ENCODE measurements around the gene CGREF1. TPM values are rescaled to one million over a fixed set of nuclear protein-coding genes. Genes with fewer than 3 reads are reported as not detected.

The CGREF1 gene
- total RNA-seq, 4 donors from 2014 or later, result 0.50 to 1.4 (median 0.92) TPM; not detected in 1

DNA sequence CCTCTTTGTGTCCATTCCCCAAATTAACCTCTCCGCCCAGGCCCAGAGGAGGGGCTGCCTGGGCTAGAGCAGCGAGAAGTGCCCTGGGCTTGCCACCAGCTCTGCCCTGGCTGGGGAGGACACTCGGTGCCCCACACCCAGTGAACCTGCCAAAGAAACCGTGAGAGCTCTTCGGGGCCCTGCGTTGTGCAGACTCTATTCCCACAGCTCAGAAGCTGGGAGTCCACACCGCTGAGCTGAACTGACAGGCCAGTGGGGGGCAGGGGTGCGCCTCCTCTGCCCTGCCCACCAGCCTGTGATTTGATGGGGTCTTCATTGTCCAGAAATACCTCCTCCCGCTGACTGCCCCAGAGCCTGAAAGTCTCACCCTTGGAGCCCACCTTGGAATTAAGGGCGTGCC is 18.9 kb downstream of the CGREF1 start:
- intact Hi-C loops (cut with DNase I), result no loop called here
- H3K4me3 ChIP-seq, result no peak overlapping the region
- H3K27ac ChIP-seq (replicated peaks in 1 of 4), result no peak overlapping the region
- H3K36me3 ChIP-seq, result peaks cover 0 to 9% (median 4%) of the 10 kb centered on the region in 4 donors
- no peak for DNase-seq (ENCODE audit: extremely low spot score)
- peaks cover 0 to 13% (median 0%) of the 10 kb centered on the region in 4 donors for H3K27me3 ChIP-seq
- no peaks in the 10 kb centered on the region for H3K9me3 ChIP-seq
- H3K4me1 ChIP-seq, result peaks cover 11 to 13% (median 12%) of the 10 kb centered on the region in 4 donors
- TF ChIP-seq POLR2AphosphoS5 (IDR thresholded peaks at IDR 0.05) (no peak), EP300 (IDR thresholded peaks at IDR 0.05) (no peak), POLR2A (IDR thresholded peaks at IDR 0.05; ENCODE audit: low read depth) (no peak), CTCF (IDR thresholded peaks at IDR 0.05) (no peak)
- 84% methylated on average over 10 of the region's 10 CpGs for WGBS

- Histone ChIP-seq H3K27ac (replicated peaks in 1 of 4) (no peak overlapping the region), H3K36me3 (peaks cover 0 to 12% (median 5%) of the 10 kb centered on the region in 4 donors), H3K9me3 (no peaks in the 10 kb centered on the region), H3K27me3 (peaks cover 0 to 7% (median 0%) of the 10 kb centered on the region in 4 donors), H3K4me1 (peaks cover 11 to 13% (median 12%) of the 10 kb centered on the region in 4 donors), H3K4me3 (no peak overlapping the region)
- intact Hi-C loops (cut with DNase I), result loop anchor here (2.0 to 5.0 kb wide), 2 partner anchors 93 to 181 kb away; no protein-coding TSS in a partner anchor
- 93% methylated on average over 10 of the region's 19 CpGs for WGBS
- DNase-seq (ENCODE audit: extremely low spot score), result no peak
- TF ChIP-seq EP300 (IDR thresholded peaks at IDR 0.05) (no peak), CTCF (IDR thresholded peaks at IDR 0.05) (no peak), POLR2A (IDR thresholded peaks at IDR 0.05; ENCODE audit: low read depth) (no peak), POLR2AphosphoS5 (IDR thresholded peaks at IDR 0.05) (no peak)
Measured at GRCh38 chr2:27099334-27099955, 19.5 kb downstream of the CGREF1 start.

- no peak for TF ChIP-seq CTCF (IDR thresholded peaks at IDR 0.05)
- TF ChIP-seq EP300 (IDR thresholded peaks at IDR 0.05), result no peak
- TF ChIP-seq POLR2A (IDR thresholded peaks at IDR 0.05; ENCODE audit: low read depth), result no peak
- TF ChIP-seq POLR2AphosphoS5 (IDR thresholded peaks at IDR 0.05), result no peak
- no peaks in the 10 kb centered on the region for H3K27me3 ChIP-seq
- no peak overlapping the region for H3K27ac ChIP-seq (replicated peaks in 1 of 4)
- no peaks in the 10 kb centered on the region for H3K9me3 ChIP-seq
- no peak overlapping the region for H3K4me3 ChIP-seq
- peaks cover 11 to 13% (median 12%) of the 10 kb centered on the region in 4 donors for H3K4me1 ChIP-seq
- 87% methylated on average over 13 of the region's 14 CpGs for WGBS
- no peak for DNase-seq (ENCODE audit: extremely low spot score)
- peaks cover 0 to 15% (median 6%) of the 10 kb centered on the region in 4 donors for H3K36me3 ChIP-seq
- intact Hi-C loops (cut with DNase I), result loop anchor here (5.0 kb wide), 1 partner anchor 95 kb away; no protein-coding TSS in a partner anchor
Measured at GRCh38 chr2:27097341-27097740, 21.6 kb downstream of the CGREF1 start.

DNA sequence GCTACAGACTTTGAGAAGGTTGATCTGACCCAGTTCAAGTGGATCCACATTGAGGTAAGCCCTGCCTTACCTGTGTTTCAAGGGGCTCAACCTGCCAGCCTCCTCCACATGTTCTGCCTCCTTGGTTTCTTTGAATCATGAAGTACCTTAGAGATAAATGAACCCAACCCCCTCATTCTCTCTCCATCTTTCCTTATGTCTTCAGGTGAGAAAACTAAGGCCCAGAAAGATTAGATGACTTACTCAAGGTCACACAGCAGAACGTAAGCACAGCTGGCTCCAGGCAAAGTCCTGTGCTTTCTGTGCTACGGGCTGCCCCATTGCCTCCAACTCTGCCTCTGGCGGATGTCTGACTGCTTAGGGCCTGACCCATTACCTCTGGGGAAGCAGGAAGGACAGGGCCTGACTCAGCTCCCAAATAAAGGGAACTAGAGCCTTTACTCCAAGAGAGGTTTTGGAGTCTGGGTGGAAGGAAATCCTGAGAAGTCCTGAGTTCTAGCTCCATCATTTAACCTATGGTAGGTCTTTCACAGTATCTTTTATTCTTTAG is 22.1 kb downstream of the CGREF1 start:
- intact Hi-C loops (cut with DNase I), result loop anchor here (5.0 kb wide), 1 partner anchor 95 kb away; no protein-coding TSS in a partner anchor
- Histone ChIP-seq H3K4me3 (no peak overlapping the region), H3K4me1 (peaks cover 11 to 13% (median 12%) of the 10 kb centered on the region in 4 donors), H3K9me3 (no peaks in the 10 kb centered on the region), H3K27me3 (no peaks in the 10 kb centered on the region), H3K27ac (replicated peaks in 1 of 4) (no peak overlapping the region), H3K36me3 (peaks cover 0 to 18% (median 6%) of the 10 kb centered on the region in 4 donors)
- WGBS, result 68% methylated on average over 3 of the region's 3 CpGs
- TF ChIP-seq CTCF (IDR thresholded peaks at IDR 0.05), result no peak
- no peak for TF ChIP-seq POLR2A (IDR thresholded peaks at IDR 0.05; ENCODE audit: low read depth)
- no peak for TF ChIP-seq POLR2AphosphoS5 (IDR thresholded peaks at IDR 0.05)
- no peak for TF ChIP-seq EP300 (IDR thresholded peaks at IDR 0.05)
- no peak for DNase-seq (ENCODE audit: extremely low spot score)
